DND-41 (cell line): ENCODE results near the gene PPP1R3D.

Experiments used
- EZH2 ChIP-seq: IDR thresholded peaks from 3 replicates; pipeline ENCODE4 v1.6.1; 2012; ENCODE audit warnings: borderline replicate concordance, low read depth, mild to moderate bottlenecking, moderate library complexity, low read length, inconsistent platforms; ENCODE audit not compliant: severe bottlenecking
- TF ChIP-seq, protein P1 (sequence below): IDR thresholded peaks from 2 replicates; pipeline ENCODE4 v1.5.1; 2012; ENCODE audit warnings: borderline replicate concordance, low read length, moderate library complexity, mild to moderate bottlenecking; ENCODE audit not compliant: poor library complexity, severe bottlenecking; ENCODE audit errors: extremely low read depth

DNA sequence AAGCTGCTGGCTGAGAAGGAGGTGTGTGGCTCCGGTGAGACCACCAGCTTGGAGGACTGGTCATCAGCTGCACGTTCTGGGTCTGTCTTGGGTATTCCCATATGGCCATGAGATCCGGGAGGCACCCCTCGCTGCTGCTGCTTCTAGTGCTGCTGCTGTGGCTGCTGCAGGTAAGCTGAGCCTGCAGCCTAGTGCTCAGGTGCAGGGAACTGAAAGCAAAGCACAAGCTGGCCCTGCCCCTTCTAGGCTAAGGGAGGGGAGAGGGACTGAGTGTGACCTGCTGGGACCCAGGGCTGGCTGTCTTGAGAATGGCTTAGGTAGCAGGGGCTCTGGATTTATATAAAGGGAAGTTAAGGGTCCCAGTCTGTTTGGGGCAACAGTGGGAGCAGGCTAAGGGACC, 18.5 kb upstream of the PPP1R3D start:
- TF ChIP-seq EZH2: no peak
- TF ChIP-seq, protein P1, sequence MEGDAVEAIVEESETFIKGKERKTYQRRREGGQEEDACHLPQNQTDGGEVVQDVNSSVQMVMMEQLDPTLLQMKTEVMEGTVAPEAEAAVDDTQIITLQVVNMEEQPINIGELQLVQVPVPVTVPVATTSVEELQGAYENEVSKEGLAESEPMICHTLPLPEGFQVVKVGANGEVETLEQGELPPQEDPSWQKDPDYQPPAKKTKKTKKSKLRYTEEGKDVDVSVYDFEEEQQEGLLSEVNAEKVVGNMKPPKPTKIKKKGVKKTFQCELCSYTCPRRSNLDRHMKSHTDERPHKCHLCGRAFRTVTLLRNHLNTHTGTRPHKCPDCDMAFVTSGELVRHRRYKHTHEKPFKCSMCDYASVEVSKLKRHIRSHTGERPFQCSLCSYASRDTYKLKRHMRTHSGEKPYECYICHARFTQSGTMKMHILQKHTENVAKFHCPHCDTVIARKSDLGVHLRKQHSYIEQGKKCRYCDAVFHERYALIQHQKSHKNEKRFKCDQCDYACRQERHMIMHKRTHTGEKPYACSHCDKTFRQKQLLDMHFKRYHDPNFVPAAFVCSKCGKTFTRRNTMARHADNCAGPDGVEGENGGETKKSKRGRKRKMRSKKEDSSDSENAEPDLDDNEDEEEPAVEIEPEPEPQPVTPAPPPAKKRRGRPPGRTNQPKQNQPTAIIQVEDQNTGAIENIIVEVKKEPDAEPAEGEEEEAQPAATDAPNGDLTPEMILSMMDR: no peak
